ENCODE results near the gene ASCL5.

ASCL5 gene

DNA sequence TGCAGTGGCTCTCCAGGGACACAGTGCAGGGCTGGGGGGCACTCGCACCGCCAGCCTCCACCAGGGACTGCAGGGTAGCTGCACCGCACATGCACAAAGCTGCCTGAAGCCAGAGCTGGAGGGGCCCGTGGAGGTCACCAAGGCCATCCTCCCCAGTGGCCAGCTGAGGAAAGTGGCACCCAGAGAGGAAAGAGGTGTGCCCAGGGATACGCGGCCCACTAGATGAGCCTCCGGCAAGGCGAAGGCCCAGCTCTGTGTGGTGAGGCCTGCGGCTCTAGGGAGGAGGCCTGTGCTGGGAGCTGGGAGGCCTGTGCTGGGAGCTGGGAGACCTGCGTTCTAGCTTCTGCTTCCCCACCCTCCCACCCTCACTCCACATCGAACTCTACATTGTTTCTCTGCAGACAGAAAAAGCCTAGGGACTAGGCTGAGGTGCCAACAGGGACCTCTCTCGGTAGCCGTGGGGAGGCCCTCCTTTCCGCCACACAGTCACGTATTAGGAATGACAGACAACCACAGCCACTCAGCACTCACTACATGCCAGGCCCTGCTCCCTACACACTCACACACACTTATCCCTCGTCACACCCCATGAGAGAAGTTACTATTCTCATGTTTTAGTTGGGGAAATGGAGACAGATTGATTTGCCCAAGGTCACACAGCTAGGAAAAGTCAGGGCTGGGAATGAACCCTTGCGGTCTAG lies 921 bp upstream of the ASCL5 start:
- no peaks in the 10 kb centered on the region for H3K36me3 ChIP-seq (ENCODE audit: control insufficient read depth, insufficient read depth, low read length)
- no peak overlapping the region for H3K4me3 ChIP-seq (replicated peaks; ENCODE audit: low read depth, low read length)
- DNase-seq (ENCODE audit: extremely low read depth, insufficient read length), result no peak
- H3K27me3 ChIP-seq (replicated peaks; ENCODE audit: control insufficient read depth, insufficient read depth, low read length), result no peaks in the 10 kb centered on the region; the same call in none of the 2 replicates
- TF ChIP-seq, protein P1, sequence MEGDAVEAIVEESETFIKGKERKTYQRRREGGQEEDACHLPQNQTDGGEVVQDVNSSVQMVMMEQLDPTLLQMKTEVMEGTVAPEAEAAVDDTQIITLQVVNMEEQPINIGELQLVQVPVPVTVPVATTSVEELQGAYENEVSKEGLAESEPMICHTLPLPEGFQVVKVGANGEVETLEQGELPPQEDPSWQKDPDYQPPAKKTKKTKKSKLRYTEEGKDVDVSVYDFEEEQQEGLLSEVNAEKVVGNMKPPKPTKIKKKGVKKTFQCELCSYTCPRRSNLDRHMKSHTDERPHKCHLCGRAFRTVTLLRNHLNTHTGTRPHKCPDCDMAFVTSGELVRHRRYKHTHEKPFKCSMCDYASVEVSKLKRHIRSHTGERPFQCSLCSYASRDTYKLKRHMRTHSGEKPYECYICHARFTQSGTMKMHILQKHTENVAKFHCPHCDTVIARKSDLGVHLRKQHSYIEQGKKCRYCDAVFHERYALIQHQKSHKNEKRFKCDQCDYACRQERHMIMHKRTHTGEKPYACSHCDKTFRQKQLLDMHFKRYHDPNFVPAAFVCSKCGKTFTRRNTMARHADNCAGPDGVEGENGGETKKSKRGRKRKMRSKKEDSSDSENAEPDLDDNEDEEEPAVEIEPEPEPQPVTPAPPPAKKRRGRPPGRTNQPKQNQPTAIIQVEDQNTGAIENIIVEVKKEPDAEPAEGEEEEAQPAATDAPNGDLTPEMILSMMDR (IDR thresholded peaks at IDR 0.05; ENCODE audit: insufficient read depth, low read length, poor library complexity, severe bottlenecking), result no peak

- no peak for DNase-seq (ENCODE audit: extremely low read depth, insufficient read length)
- Histone ChIP-seq H3K4me3 (replicated peaks; ENCODE audit: low read depth, low read length) (no peak overlapping the region), H3K36me3 (ENCODE audit: control insufficient read depth, insufficient read depth, low read length) (no peaks in the 10 kb centered on the region), H3K27me3 (replicated peaks; ENCODE audit: control insufficient read depth, insufficient read depth, low read length) (no peaks in the 10 kb centered on the region; the same call in none of the 2 replicates)
- TF ChIP-seq, protein P1 (IDR thresholded peaks at IDR 0.05; ENCODE audit: insufficient read depth, low read length, poor library complexity, severe bottlenecking), result no peak
Measured at GRCh38 chr1:201126463-201126831, 537 bp downstream of the ASCL5 start.

GRCh38 chr1:201125800-201126199 lies 1.2 kb downstream of the ASCL5 start:
- no peaks in the 10 kb centered on the region; the same call in none of the 2 replicates for H3K27me3 ChIP-seq (replicated peaks; ENCODE audit: control insufficient read depth, insufficient read depth, low read length)
- DNase-seq (ENCODE audit: extremely low read depth, insufficient read length), result no peak

GRCh38 chr1:201125019-201125418 lies 2.0 kb downstream of the ASCL5 start:
- DNase-seq (ENCODE audit: extremely low read depth, insufficient read length), result no peak

More at GRCh38 chr1:201125800-201126199, 1.2 kb downstream of the ASCL5 start:
- Histone ChIP-seq H3K36me3 (ENCODE audit: control insufficient read depth, insufficient read depth, low read length) (no peaks in the 10 kb centered on the region), H3K4me3 (replicated peaks; ENCODE audit: low read depth, low read length) (no peak overlapping the region)
- TF ChIP-seq, protein P1 (IDR thresholded peaks at IDR 0.05; ENCODE audit: insufficient read depth, low read length, poor library complexity, severe bottlenecking), result no peak

DNA sequence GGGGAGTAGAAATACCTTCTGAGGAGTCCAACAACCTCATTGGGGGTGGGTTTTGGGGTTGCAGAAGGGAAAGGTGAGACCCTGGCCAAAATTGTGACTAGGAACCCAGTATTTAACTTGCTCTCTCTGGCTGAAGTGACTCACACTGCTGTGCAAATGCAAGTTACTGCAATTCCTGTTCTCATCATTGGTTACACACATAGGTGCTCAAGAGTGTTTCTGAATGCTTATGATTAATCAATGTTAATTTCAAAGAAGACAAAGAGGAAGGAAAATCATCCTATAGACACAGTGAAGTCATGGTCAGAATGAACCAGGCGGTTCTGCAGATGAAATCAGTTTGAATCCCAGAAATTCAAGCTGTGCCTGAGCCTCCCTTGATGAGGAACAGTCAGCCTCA lies 3.1 kb downstream of the ASCL5 start:
- Histone ChIP-seq H3K27me3 (replicated peaks; ENCODE audit: control insufficient read depth, insufficient read depth, low read length) (no peaks in the 10 kb centered on the region; the same call in none of the 2 replicates), H3K36me3 (ENCODE audit: control insufficient read depth, insufficient read depth, low read length) (no peaks in the 10 kb centered on the region), H3K4me3 (replicated peaks; ENCODE audit: low read depth, low read length) (no peak overlapping the region)
- TF ChIP-seq, protein P1 (IDR thresholded peaks at IDR 0.05; ENCODE audit: insufficient read depth, low read length, poor library complexity, severe bottlenecking), result no peak
- no peak for DNase-seq (ENCODE audit: extremely low read depth, insufficient read length)

More at GRCh38 chr1:201125019-201125418, 2.0 kb downstream of the ASCL5 start:
- H3K27me3 ChIP-seq (replicated peaks; ENCODE audit: control insufficient read depth, insufficient read depth, low read length), result no peaks in the 10 kb centered on the region; the same call in none of the 2 replicates
- TF ChIP-seq, protein P1 (IDR thresholded peaks at IDR 0.05; ENCODE audit: insufficient read depth, low read length, poor library complexity, severe bottlenecking), result no peak
- no peaks in the 10 kb centered on the region for H3K36me3 ChIP-seq (ENCODE audit: control insufficient read depth, insufficient read depth, low read length)
- H3K4me3 ChIP-seq (replicated peaks; ENCODE audit: low read depth, low read length), result no peak overlapping the region

All from GM06990 (cell line).